WERI-Rb-1 (cell line): ENCODE data around the gene INPP5F.
"Not testable (repeated sequence)": the region's sequence is repeated elsewhere in the genome, so short reads cannot be mapped to it uniquely, and the experiment has no call there.

ENCODE experiments used
- DNase-seq: peaks from one replicate; pipeline ENCODE4 v3.0.0-alpha.2; 2020
- H3K27ac ChIP-seq: fragments of 250-450 bp; sonication (Bioruptor Pico); 2 replicates; pipeline ENCODE4 v1.5.1; 2020; ENCODE audit warnings: mild to moderate bottlenecking, moderate library complexity
- H3K27me3 ChIP-seq: fragments of 250-450 bp; sonication (Bioruptor Pico); 2 replicates; pipeline ENCODE4 v1.5.1; 2021; ENCODE audit warnings: mild to moderate bottlenecking, low read depth, moderate library complexity; ENCODE audit not compliant: insufficient read depth, severe bottlenecking
- H3K36me3 ChIP-seq: fragments of 250-450 bp; sonication (Bioruptor Pico); 2 replicates; pipeline ENCODE4 v1.5.1; 2020; ENCODE audit warnings: mild to moderate bottlenecking, moderate library complexity
- H3K4me3 ChIP-seq: 2 replicates; pipeline ENCODE4 v1.5.1; 2011; ENCODE audit warnings: low read depth, mild to moderate bottlenecking, control low read depth, low read length
- H3K9me3 ChIP-seq: fragments of 250-450 bp; sonication (Bioruptor Pico); 2 replicates; pipeline ENCODE4 v1.5.1; 2021; ENCODE audit warnings: mild to moderate bottlenecking, moderate library complexity; ENCODE audit not compliant: severe bottlenecking
- CTCF ChIP-seq: IDR thresholded peaks from 2 replicates; pipeline ENCODE4 v1.5.1; 2011; ENCODE audit warnings: low read depth, mild to moderate bottlenecking, control low read depth, inconsistent platforms, low read length

Gene INPP5F

DNA sequence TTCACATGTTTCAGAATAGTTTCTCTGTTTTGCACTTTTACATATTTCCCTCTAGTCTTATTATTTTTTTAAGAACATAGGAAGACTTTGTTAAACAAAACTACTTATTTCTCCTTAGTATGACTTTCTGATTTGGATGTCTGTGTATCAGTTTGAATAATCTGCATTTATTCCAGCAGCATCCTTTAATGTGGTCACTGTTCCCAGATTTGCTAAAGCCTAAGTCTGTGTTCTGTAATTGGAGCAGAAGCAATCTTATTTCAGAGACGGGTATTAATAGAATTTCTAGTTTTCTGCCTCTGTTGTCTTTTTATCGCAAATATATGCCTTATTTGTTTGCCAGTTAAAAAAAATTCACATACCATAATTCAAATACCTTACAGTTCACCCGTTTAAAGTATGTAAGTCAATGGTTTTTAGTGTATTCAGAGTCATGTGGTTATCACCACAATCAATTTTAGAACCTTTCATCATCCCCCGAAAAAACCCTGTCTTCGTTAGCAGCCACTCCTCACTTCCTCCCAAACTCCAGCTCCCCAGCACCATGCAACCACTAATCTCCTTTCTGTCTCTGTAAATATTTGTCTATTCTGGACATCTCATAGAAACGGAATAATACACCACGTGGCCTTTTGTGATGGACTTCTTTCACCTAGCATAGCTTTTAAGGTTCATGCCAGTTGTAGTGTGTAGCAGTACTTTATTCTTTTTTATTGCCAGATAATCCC lies 58.7 kb downstream of the INPP5F start:
- Histone ChIP-seq H3K36me3 (no peaks in the 10 kb centered on the region; the same call in 1 of the 2 replicates), H3K9me3 (no peaks in the 10 kb centered on the region), H3K27ac (no peak overlapping the region), H3K4me3 (no peak overlapping the region), H3K27me3 (no peaks in the 10 kb centered on the region)
- no peak for DNase-seq
- no peak for TF ChIP-seq CTCF

DNA sequence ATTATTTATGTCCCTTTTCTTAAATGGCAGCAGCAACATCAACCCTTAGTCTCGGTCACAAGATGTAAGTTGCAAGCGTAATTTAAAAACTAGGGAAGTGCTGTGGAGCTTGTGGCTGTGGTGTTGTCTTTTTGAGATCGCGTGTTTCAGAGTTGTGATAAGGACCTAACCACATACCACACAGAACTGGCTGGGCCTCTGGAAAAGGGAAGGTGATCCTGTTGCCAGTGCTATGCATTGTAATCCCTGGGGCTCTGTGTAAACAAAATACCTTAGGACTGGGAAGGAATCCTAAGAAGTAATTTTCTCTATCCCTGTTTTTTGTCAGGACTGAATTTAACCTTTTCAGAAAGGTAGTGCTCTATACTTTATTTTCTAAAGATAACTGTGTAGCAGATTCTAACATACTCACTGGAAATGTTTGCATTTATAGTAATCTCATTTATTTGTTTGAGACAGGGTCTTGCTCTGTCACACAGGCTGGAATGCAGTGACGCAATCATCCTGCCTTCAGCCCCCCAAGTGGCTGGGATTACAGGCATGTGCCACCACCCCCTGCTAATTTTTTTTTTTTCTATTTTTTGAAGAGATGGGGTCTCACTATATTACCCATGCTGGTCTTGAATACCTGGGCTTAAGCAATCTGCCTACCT lies 60.4 kb downstream of the INPP5F start:
- H3K36me3 ChIP-seq, result no peaks in the 10 kb centered on the region; the same call in 1 of the 2 replicates
- H3K27me3 ChIP-seq, result no peaks in the 10 kb centered on the region
- no peak for TF ChIP-seq CTCF
- no peak overlapping the region for H3K27ac ChIP-seq
- H3K9me3 ChIP-seq, result no peaks in the 10 kb centered on the region
- H3K4me3 ChIP-seq, result no peak overlapping the region
- no peak for DNase-seq

DNA sequence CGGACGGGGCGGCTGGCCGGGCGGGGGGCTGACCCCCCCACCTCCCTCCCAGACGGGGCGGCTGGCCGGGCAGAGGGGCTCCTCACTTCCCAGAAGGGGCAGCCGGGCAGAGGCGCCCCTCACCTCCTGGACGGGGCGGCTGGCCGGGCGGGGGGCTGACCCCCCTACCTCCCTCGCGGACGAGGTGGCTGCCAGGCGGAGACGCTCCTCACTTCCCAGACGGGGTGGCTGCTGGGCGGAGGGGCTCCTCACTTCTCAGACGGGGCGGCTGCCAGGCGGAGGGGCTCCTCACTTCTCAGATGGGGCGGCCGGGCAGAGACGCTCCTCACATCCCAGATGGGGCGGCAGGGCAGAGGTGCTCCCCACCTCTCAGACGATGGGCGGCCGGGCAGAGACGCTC lies 69.3 kb downstream of the INPP5F start:
- H3K9me3 ChIP-seq, DNase-seq, H3K4me3 ChIP-seq, H3K27ac ChIP-seq, H3K27me3 ChIP-seq: not testable (repeated sequence)
- peaks cover 26% of the 10 kb centered on the region for H3K36me3 ChIP-seq

- DNase-seq, result no peak
- Histone ChIP-seq H3K4me3 (no peak overlapping the region), H3K9me3 (no peaks in the 10 kb centered on the region), H3K27ac (no peak overlapping the region), H3K36me3 (peaks cover 26% of the 10 kb centered on the region), H3K27me3 (no peaks in the 10 kb centered on the region)
- TF ChIP-seq CTCF, result no peak
Measured at GRCh38 chr10:119796039-119796438, 70.2 kb downstream of the INPP5F start.

DNA sequence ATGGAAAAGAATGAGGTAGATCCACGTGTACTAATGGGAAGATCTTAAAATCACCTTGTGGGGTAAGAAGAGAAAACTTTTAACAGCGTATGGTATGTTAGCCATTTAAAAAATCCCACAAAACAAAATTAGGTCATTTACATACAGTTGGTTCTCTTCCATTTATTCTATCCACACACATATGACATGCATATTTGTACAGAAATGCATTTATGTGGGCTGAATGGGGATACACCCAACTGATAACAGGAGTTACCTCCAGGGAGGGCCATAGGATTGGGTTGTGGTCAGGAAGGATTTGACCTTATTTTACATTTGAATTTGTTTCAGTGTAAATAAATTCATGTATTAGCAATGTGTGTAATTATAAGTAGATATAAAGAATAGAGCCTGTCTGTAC lies 75.3 kb downstream of the INPP5F start:
- DNase-seq, result no peak
- Histone ChIP-seq H3K27me3 (no peaks in the 10 kb centered on the region), H3K36me3 (peaks cover 37% of the 10 kb centered on the region), H3K27ac (no peak overlapping the region), H3K4me3 (no peak overlapping the region), H3K9me3 (no peaks in the 10 kb centered on the region)
- no peak for TF ChIP-seq CTCF

DNA sequence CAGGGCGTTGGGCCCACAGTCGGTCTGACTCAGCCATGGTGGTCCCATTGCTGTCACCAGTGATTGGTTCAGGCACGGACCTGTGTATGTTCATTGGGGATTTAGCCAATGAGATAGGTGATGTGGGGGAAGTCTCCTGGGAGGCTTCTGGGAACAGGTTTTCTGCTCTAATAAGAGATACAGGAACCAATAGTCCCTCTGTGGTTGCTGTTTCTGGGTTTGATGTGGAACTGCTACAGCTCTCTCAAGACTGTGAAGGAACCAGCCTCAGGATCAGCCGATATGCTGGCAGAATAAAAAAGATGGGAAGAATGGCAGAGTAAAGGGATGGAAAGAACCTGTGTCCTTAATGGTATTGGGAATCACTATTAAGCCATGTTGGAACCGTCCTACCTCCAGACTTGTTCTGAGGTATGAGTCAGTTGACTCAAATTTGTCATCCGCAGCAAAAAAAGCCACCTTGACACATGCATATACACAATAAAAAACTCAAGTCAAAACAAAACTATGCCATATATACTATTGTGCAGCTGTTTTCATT lies 76.2 kb downstream of the INPP5F start:
- no peak for DNase-seq
- Histone ChIP-seq H3K4me3 (no peak overlapping the region), H3K27ac (no peak overlapping the region), H3K9me3 (no peaks in the 10 kb centered on the region), H3K36me3 (peaks cover 29% of the 10 kb centered on the region), H3K27me3 (no peaks in the 10 kb centered on the region)
- TF ChIP-seq CTCF, result no peak
